Fibroblast of the conjunctiva (primary cell): Measurements from ENCODE around the gene SNX20.

ENCODE experiments used
- DNase-seq: peaks from one replicate; pipeline ENCODE4 v3.0.0-alpha.2; 2010; ENCODE audit warnings: low read depth

Gene SNX20

GRCh38 chr16:50634947-50635346, 46.2 kb downstream of the SNX20 start:
- no peak for DNase-seq

DNA sequence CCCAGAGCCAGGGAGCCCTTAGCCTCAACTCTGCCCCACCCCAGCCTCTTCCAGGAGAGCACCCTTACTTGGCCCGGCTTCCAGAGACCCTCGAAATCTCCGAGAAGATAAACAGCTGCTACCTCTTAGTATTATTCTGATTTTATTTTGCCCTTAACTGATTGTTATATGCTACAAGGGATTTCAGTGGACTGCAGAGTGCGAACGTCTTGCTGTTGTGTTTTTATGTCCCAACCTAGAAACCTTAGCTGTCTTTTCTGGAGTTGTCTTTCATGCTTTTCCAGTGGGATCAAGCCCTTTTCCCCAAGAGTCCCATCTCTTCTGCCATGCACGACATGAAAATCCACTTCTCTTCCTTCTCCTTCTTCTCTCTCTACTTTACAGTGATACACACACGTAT, 47.0 kb downstream of the SNX20 start:
- no peak for DNase-seq

DNA sequence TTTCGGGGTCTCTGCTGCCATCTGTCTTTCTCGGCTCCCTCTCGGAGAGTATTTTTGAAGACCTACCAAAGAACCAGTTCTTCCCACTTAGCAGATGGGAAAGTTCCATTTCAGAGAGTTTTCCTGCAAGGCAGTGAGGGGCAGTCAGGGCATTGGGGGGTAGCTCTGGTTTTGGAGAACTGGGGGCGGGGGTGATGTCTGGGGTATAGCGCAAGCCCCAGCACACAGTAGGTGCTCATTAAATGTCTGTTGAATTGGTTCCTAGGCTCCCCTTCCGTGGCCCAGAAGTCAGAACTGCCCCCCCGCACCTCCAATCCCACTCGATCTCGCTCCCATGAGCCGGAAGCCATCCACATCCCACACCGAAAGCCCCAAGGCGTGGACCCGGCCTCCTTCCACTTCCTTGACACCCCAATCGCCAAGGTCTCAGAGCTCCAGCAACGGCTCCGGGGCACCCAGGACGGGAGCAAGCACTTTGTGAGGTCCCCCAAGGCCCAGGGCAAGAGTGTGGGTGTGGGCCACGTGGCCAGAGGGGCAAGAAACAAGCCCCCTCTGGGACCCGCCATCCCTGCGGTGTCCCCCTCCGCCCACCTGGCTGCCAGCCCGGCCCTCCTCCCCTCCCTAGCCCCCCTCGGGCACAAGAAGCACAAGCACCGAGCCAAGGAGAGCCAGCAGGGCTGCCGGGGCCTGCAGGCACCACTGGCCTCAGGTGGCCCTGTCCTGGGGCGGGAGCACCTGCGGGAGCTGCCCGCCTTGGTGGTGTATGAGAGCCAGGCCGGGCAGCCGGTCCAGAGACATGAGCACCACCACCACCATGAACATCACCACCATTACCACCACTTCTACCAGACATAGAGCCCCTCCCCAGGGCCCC, 47.9 kb downstream of the SNX20 start:
- no peak for DNase-seq

- no peak for DNase-seq
These were observed 49.0 kb downstream of the SNX20 start for GRCh38 chr16:50631985-50632576.

DNA sequence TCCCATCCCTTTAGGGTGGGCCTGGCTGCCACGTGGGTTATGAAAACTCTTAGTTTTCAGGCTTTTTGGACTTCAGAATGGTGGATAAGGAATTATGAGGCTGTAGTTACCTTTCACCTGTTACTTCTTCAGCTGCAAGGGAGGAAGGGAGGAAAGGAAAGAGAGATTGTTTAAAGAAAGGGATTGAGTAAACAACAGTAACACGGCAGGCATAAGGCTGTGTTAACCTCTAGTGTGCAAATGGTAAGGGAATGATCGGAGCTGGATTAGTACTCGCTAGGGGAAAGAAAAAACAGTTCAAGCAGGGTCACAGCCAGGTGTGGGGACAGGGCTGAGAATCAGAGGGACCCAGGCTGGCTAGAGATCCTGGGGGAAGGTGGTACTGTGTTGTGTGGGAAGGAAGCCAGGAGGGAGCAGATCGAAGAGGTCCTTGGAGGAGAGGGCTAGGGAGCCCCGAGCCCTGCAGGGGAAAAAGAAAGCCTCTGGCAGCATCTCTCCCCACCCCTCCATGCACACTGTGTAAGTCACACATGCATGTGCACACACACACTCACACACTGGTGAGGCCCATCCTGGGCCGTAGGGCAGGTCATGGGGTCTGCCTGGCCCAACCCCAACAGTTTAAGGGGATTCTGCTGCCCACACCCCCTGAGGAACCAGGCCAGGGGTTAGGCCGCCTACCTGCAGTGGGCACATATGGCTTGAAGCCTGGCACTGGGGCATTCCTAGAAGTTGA, 49.7 kb downstream of the SNX20 start:
- no peak for DNase-seq

DNA sequence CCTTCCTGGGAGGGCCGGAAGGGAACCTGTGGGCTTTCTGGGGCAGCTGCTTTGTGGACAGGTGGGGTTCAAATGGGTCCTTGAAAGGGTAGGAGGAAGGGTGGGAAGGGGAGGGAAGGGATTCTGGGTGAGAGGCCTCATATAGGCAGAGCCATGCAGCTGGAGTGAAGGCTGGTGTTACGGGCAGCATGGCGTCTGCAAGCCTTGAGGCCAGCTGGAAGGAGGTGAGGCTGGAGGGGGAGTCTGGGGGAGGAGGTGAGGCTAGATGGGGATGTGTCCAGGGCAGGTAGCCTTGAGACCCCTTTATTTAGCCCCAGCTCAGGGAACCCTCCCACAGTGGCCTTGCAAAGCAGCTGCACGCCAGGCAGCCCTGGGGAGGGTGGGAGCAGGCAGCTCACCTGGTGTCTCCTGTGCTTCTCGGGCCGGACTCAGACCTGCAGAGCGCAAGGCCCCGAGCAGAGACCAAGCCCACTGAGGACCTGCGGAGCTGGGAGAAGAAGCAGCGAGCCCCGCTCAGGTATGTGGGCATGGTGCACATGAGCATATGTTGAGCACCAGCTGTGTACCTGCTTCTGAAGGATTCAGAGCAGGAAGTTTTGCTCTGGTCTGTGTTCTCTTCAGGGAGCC, 50.6 kb downstream of the SNX20 start:
- no peak for DNase-seq

GRCh38 chr16:50629334-50629733, 51.8 kb downstream of the SNX20 start:
- DNase-seq: no peak

DNA sequence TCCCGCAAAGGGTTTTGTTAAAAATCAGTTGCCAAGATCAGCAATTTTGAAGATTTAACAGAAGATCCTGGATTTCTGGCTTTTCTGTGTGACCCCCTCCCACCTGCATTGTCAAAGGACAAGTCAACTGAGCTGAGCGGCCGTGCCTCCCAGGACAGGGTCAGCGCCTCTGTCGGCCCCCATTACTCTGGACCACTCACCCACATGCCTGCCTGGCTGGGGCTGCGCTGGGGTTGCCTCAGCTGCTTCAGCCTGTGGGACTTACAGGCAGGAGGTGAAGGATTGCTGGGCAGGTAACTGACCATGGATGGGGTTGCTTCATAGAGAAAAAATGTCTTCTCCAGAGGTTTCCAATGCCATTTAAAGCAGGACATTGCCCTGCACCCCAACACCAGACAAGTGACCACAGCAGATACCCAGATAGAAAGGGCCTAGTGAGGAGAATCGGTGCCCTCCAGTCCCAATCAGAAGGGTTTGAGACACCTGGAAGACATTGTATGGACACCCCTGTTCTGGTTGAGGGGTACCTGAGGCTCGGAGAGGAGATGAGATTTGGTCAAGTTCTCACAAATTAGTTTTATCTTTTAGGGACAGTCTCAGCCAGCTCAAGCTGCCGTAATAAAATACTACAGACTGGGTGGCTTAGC, 52.8 kb downstream of the SNX20 start:
- no peak for DNase-seq

- DNase-seq: peak; percentile 6
These were observed 53.7 kb downstream of the SNX20 start for GRCh38 chr16:50627419-50627818.

- DNase-seq: no peak
These were observed 54.2 kb downstream of the SNX20 start for GRCh38 chr16:50626868-50627267.

- no peak for DNase-seq
These were observed 55.7 kb downstream of the SNX20 start for GRCh38 chr16:50625374-50625773.

DNA sequence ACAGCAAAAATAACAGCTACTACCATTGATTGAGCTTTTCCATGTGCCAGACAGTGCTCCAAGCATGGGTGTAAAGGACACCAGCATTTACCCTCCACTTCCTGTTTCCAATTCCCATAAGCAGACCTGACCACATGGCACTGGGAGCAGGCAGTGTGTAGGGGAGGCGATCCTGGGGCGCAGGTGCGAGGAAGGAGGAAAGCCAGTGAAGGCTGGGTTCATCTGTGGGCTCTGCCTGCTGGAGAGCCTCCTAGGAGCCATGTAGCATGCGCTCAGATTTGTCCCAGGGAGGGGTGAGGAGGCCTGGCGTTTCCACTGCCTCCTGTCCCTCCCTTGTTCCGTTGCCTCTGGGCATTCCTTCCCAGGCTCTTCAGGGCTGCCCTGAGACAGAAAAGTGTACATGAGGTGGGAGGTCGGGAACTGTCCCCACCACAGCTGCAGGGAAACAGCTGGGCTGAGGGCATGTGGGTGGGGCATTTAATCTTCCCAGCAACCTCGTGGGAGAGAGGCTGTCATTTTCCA, 56.6 kb downstream of the SNX20 start:
- no peak for DNase-seq

DNA sequence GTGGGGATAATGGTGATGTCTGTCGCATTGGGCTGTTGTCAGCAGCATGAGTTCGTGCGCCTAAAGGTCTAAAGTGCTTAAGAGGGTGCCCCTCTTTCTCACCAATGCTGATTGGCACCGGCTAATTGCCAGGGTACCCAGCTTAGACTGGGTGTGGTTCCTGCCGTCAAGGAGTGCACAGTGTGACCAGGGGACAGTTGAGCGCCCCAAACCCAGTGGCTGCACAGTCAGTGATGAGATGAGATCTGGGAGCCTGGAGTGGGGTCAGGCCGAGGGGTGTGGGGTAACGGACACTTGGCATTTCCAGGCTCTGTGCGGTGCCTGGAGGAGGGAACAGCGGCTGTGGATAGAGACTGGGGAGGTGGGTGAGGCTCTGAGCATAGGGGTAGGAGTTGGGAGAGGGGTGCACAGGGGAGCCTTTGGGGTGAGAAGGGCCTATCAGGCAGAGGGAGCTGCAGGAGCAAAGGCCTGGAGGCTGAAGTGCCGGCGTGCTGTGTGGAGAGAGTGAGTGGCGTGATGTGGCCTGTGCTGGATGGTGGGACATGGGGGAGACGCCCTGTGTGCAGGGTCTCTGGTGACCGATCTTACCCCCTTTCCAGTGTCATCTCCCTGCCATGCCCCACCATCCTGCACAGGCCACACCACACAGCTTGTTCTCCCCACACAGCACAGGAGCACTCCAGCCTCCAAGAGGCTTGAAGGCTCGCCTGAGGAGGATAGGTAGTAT, 58.3 kb downstream of the SNX20 start:
- DNase-seq: no peak

GRCh38 chr16:50622029-50622428, 59.1 kb downstream of the SNX20 start:
- DNase-seq: no peak
